NCI-H146 (cell line): ENCODE measurements around the gene CCDC154.

Experiments
- DNase-seq: peaks from one replicate; lab custom pipeline; 2025; lab: John Stamatoyannopoulos, UW

The CCDC154 gene

DNA sequence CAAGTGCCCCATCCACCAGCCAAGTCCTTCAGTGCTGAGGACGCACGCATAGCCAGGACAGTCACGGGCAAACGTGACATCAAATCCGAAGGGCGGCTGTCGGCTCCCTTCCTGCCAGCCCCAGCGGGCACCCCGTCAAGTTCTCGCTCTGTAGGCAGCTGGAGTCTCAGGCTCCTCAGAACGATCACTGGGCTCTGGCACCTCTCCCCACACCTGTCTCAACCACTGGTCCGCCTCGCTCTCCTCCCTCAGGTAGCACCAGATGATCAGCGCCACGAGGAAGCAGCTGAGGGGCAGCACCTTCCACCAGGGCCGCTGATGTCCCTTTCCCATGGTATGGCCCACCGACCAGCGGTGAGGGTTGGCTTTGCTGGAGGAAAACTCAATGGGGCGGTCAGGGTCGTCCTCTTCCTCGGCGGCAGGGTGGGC is 24.2 kb downstream of the CCDC154 start:
- no peak for DNase-seq

DNA sequence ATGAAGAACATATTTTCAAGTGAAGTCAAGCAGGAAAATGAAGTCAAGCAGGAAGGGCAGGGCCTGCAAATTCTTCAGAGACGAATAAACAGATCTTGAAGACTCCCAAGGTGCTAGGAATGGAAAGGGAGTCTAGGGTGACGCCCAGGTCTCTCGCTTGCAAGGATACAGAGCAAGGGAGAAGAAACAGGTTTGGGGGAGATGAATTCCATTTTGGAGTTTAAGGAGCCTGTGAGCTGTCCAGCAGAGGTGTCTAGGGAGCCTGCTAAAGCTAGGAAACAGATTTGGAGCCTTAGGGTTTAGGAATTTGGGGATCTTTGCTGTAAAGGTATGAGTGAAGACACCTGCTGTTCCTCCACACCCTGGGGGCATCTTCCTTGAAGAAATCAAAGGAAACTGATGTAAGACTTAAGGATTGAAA is 27.8 kb downstream of the CCDC154 start:
- no peak for DNase-seq

DNA sequence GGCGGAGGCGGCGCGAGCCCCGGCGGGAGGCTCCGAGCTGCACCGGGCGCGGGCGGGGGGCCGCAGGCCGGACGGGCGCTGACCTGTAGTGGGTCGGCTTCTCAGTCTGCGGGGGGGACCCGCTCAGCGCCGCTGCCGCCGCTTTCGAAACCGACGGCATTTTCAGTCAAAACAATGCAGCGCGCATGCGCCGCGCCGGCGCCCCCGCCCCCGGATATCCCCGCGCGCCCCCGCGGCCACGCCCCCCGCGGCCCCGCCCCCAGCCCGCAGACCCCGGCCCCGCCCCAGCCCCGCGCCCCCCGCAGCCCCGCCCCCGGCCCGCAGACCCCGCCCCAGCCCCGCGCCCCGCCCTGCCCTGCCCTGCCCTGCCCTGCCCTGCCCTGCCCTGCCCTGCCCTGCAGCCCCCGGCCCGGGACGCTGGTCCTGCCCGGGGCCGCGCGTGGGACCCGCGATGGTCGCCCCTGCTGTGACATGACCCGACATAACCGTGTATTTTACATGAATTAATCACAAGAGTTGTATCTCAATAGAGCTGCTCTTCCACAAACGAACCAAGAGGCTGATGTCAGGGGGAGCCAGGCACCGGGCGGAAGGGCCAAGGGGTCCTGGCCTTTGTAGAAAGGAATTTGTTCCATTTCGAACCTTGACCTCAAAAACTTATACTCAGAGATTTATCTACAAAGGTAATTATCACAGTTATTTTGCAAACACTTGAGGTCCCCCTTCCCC is 29.7 kb downstream of the CCDC154 start, which contains the start of gene UNKL:
Gene UNKL (minus strand): TSS at position 173 of the 729 bp plus-strand sequence. CDS start 13 bp downstream, at position 160.
- DNase-seq, result peak; percentile 77

DNA sequence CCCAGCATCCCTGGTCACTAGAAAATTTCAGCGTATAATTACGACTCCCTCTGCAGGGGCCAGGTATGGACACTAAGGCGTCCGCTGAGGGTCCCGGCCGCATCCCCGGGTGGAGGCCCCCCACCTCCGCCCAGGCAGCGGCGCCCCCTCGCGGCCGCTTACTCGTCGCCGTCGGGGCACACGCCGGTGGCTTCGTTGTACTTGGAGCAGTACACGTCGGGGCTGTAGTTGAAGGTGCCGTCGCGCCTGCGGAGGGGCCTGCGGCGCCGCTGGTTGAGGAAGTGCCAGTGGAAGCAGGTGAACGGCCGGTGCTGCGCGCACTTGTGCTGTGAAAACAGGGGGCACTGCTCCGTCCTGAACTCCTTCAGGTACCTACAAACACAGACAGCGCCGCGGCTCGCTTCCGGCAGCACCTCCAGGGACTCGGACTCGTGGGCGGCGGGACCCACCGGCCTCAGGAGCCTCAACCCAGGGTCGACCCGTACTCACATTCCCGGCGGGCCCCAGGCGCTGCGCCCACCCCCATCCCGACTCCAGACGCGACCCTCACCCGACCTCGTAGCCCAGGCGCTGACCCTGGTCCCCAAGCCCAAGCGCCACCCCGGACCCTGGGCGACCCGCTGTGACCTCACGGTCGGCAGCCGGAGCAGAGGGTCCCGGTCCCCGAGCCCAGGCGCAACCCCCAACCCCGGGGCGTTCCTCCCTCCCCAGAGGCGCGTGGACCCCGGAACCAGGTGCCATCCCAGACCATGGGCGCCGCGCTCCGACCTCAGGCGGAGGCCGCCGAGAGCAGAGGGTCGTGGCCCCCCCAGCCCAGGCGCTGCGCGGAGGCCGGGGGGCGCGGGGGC is 30.4 kb downstream of the CCDC154 start:
- DNase-seq, result peak; percentile 65

DNA sequence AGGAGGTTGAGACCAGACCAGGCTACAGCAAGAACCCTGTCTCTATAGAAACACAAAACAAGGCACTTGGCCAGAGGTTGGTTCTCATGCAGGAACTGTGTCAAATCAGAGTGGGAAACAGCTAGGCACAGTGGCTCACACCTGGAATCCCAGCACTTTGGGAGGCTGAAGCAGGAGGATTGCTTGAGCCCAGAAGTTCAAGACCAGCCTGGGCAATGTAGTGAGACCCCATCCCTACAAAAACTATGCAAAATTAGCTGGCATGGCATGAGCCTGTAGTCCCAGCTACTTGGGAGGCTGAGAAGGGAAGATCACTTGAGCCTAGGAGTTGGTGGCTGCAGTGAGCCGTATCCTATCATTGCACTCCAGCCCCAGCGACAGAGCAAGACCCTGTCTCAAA is 31.5 kb downstream of the CCDC154 start:
- DNase-seq, result no peak

DNA sequence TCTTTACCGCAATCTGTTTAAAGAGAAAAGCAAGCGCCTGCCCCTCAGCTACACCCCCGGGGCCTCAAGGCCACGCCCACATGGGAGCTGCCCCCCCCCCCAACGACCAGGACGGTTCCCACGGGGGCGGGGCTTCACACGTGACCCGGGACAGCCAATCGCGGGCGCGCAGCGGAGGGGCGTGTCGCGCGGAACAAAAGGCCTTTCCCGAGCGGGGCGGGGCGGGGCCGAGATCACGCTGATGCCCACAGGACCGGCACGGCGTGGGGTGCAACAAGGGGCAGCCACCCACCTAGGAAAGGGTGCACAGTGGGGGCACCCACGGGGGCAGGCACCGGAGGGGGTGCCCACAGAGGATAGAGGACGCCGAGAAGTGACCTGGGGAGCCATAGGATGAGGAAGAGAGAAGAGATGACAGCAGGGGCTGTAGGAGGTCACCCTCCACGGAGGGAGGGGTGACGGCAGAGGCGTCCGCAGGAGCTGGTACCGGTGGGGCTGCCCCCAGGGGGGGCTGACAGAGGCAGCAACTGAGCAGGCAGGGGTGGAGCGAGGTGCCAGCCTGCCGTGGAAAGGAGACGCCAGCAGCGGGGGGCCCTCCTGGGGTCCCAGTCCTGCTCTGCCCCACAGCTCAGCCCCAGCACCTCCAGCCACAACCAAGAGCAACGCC is 36.1 kb downstream of the CCDC154 start:
- peak; percentile 90 for DNase-seq

DNA sequence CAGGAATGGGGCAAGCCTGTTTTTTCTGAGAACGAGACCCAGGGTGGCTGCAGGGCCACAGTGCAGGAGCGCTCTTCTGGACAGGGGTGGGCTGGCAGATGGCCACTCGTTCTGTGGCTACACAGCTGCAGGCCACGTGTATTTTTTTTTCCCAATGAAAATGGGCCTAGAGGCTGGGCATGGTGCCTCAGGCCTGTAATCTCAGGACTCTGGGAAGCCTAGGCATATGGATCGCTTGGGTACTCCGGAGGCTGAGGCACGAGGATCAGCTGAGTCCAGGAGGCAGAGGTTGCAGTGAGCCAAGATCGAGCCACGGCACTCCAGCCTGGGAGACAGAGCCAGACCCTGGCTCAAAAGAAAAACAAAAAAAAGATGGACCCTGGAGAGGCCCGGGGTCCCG is 36.6 kb downstream of the CCDC154 start:
- no peak for DNase-seq

DNA sequence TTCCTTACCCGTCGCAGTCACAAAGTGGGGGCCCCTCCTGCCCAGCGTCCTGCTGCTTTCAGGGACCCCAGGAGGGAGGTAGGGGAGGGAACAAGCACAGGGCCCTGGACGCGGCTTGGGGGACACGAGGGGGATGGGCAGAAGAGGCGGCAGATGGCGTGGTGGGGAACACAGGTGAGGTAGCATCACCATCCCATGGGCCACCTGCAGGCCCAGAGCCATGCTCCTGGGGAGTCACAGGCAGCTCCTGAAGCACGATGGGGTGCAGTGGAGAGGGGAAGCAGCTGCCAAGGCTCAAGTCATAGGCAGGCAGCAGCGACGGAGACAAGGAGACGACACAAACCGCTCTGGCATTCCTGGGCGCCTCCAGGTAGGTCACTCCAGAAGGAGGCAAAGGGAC is 40.6 kb downstream of the CCDC154 start:
- DNase-seq, result no peak

DNA sequence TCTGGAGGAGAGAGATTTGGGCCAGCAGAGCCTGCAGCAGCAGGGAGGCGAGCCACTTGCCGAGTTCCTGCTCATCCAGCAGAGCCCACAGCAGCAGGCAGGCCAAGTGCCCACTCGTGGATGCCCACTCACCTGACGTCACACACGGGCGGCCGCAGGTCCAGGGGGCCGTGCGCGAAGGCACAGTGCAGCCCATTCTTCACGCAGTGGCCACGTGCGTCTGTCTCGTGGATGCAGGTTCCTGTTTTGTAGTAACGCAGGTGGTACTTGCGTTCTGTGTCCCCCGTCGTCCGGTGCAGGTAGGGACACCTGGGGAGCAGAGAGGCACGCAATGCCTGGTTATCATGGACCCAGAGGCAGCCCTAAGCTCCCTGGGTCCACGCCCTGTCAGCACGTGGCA is 41.3 kb downstream of the CCDC154 start:
- no peak for DNase-seq

DNA sequence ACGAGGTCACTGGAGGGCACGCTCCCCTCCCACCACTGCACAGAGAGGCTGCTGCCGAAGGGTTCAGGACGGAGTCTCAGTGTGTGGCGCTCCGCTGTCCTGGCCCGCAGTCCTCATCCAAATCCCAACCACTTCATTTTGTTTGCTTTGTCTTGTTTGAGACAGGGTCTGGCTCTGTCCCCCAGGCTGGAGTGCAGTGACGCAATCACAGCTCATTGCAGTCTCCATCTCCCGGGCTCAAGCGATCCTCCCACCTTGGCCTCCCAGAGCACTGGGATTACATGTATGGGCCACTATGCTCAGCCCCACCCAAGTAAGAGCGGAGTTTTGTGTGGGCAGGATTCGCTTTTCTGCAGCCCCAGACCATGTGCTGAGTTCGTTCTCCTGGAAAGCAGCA is 42.6 kb downstream of the CCDC154 start:
- DNase-seq, result no peak

DNA sequence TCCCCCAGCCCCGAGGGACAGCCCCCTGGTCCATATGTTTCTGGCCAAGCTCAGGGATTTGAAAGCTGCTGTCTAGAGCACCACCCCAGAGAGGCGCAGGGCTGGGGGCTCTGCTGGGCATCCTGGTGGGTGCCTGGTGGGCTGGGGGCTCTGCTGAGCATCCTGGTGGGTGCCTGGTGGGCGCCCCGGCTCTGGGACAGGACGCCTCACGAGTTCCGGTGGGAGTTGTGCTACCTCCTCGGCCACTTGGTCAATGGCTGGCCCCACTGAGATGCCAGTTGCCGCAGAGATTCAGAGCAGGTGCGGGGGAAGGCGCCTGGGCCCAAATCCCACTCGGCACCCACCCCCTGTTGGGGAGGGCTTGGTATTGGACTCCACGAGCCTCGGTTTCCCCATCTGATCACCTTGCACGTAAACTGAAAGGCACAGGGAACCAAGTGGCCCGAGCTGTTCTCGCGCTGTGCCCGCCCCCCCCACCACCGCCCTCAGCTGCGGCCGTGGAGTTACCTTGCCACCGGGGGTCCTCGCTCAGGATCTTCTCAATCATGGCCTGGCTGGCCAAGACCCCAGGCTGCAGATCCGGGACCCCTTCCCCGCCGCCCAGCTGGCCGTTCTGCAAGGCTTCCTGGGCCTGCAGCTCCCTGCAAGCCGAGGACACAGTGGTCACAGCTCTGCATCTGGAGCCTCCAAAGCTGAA is 43.1 kb downstream of the CCDC154 start:
- DNase-seq, result no peak

DNA sequence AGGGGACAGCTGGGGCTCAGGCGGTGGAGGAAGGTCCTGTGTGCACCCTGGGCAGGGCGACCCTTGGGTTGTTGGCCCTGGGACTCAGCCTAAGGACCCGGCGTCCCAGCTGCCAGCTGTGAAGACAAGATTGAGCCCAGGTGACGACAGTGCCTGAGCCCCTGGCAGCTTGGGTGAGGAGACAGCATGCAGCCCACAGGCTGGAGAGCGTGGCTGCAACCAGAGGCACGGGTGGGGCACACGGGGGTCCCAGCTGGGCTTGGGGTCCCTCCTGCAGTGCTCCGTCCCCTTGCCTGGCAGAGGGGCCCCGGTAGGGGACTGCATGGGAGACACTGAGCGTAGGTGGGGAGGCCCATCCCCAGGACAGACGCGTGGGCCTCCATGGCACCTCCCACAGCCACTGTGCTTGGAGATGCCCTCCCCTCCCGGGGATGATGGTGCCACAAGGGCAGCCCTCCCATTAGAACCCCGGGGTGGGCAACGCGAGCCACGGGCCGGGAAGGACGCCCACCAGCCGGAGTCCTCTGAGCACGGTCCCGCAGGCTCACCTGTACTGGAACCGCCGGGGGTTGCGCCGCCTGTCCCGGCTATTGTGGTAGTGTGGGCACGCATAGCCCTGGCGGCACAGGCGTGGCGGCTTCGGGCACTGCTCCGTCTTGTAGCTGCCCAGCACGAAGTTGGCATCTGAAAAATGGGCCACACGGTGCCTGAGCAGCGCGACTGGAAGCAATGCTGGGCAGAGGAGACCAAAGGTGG is 45.4 kb downstream of the CCDC154 start:
- no peak for DNase-seq

DNA sequence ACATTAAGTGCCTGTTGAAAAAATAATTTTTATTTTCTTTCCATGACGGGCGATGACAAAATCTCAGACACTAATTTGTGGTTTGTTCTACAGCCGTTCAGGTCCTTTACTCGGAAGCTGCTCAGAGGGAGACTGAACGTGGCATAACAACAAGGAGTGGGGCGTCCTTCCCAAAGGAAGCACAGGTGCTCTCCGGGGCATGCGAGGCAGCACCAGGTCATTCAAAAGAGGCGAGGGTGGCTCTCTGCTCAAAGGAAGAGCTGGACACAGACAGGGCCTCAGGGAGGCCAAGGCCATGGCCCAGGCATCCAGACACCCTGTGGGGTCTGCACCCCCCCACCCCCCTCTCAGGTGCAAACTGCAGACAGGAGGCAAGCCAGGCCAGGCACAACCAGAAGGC is 46.0 kb downstream of the CCDC154 start:
- no peak for DNase-seq

DNA sequence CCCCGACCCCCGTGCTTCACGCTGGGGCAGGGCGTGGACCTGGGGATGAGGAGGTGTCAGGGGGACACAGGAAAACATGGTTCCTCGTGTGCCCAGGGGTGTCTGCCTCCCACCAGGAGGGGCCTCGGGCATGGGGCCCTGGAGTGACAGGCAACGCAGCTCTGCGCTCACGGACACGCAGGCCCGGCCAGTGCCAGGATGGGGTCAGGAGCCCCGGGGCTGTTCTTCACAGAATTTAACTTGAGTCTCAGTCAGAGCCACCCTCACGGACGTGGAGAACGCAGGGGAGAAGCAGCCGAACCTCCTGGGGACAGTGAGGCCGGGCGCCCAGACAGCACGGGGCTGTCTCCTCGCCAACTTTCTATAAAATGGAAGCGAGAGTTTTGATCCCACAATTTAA is 46.6 kb downstream of the CCDC154 start:
- DNase-seq, result no peak

DNA sequence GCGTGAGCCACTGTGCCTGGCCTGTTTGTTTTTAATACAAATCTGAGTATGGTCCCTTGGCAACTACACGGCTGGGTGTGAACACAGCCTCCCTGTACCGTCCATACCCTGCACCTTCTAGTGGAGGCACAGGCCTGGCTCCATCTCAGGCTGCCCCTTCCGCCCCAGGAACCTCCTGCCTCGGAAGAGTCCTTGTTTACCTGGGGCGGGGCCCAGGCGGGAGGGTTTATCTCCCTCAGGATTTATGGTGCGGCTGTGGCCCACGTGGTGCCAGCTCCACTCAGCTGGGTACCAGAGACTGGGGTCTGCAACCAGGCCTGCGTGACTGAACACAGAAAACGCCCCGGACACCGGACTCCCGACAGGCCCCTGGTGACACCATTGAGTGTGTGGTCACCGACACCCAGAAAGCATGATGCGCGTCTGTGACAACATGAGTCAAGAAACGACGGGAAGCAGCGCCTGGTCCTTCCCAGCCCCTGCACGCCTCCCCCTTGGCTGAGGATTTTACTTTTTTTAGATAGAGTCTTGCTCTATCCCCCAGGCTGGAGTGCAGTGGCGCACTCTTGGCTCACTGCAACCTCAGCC is 48.8 kb downstream of the CCDC154 start:
- DNase-seq, result no peak

DNA sequence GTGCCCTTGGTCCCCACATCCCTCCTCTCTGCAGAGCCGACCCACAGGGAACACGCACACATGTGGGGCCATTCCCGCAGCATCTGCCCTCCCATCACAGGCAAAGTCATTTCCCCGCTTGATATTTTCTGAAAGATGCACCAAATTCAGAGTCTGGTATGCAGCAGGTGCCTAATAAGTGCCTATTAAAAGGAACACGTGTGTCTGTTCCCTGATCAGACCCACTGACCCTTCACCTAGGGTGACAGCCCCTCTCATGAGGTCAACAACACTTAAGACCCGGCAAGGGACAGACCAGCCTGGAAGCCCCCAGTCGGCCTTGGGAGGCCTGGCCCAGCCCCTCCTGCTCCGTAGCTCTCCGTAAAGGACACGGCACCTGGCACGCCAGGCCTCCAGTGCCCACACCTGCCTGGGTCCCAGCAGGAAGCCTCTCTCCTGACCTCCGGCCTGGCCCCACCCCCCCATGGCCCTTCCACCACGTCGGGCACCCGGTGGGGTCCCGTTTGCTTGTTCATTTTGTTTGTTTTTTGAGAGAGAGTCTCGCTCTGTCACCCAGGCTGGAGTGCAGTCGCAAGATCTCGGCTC is 49.9 kb downstream of the CCDC154 start:
- DNase-seq, result no peak

DNA sequence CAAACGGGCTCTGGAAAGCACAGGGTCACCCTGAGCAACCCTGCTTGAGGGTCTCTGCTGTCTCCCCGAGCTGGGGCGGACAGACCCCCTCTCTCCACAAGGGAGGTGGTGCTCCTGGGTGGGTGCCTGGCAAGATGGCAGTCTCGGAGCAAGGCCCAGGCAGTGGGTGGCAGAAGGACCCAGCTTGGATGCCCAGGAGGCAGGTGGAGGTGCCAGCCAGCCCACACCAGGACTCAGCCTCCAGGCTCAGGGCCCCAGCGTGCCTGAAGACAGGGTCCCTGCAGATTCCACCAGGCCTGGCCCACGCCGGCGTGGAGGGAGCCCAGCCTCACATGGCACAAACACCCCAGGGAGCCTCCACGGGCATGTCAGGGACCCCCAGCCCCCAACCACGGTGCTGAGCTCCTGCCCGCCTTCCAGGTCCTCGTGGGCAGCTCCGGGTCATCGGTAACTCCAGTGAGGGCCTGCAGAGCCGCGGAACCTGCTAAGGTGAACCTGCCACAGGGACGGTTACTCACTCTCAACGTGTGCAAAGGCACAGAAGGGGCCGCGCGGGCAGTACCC is 50.7 kb downstream of the CCDC154 start:
- no peak for DNase-seq

DNA sequence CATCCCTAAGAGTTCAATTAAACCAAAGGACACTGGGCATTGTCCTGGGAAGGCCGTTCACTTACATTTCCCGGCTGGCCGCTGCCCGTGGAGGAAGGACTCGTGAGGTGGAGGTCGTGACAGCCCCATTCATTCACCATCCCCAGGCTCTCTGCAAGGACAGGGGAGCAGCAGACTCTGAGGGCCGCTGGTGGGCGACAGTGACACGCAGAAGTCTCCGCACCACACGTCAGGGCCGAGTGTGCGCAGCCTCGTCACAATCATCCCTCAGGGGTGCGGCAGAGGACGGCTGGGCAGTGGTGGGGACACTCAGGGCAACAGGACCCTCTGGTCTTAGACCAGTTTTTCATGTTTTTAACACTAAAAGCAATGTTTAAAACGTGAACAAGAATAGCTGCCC is 51.5 kb downstream of the CCDC154 start:
- no peak for DNase-seq

DNA sequence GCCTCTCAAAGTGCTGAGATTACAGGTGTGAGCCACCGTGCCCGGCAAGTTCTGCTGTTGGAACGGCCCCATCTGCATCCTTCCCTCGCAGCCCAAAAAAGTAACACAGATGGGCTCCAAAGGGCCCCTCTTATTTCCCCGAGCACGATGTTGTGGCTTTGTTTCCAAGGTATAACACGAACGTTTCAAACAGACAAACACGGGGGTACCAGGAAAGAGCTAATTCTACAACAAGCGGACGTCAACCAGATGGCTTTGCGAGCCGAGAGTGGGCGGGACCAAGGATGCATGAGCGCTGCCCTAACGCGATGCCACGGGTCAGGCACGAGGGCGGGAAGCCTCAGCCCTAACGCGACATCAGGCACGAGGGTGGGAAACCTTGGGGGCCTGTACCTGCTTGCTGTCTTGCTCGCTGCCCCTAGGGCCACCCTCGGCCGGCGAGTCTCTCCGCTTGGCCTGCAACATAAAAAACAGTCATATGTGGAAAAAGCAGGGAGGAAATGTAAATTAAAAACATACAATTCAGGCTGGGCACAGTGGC is 54.0 kb downstream of the CCDC154 start:
- no peak for DNase-seq

DNA sequence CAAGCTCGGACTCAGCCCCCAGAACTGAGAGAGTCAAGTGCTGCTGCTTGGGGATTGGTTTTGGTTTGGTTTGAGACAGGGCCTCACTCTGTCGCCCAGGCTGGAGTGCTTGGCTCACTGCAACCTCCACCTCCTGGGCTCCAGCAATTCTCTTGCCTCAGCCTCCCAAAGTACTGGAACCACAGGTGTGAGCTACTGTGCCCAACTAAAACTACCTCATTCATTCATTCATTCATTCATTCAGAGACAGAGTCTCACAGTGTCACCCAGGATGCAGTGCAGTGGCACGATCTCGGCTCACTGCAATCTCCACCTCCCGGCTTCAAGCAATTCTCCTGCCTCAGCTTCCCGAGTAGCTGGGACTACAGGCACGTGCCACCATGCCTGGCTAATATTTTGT is 54.6 kb downstream of the CCDC154 start:
- no peak for DNase-seq
